HG02588 (cell line): ENCODE results near the gene FXYD5.

Experiments
- ATAC-seq: cut with Tn5 transposase; IDR thresholded peaks from one replicate; pipeline ENCODE4 v1.9.1; 2021; ENCODE audit warnings: mild to moderate bottlenecking, moderate library complexity; ENCODE audit not compliant: unreplicated experiment

FXYD5 gene

GRCh38 chr19:35154525-35155406 is at the start of gene FXYD5:
Gene FXYD5, plus strand, starts transcription at chr19:35154735. Its CDS starts 816 bp downstream, at chr19:35155551.
- ATAC-seq: peak; percentile 44

GRCh38 chr19:35105047-35105410 is 49.5 kb upstream of the FXYD5 start:
- ATAC-seq: no peak

- no peak for ATAC-seq
These were observed 48.9 kb upstream of the FXYD5 start for GRCh38 chr19:35105411-35106290.

- ATAC-seq: no peak
These were observed 48.3 kb upstream of the FXYD5 start for GRCh38 chr19:35106291-35106583.

GRCh38 chr19:35106898-35107541 is 47.5 kb upstream of the FXYD5 start:
- no peak for ATAC-seq

GRCh38 chr19:35107545-35107944 is 47.0 kb upstream of the FXYD5 start:
- no peak for ATAC-seq

GRCh38 chr19:35108730-35109129 is 45.8 kb upstream of the FXYD5 start:
- no peak for ATAC-seq

- ATAC-seq: no peak
These were observed 45.0 kb upstream of the FXYD5 start for GRCh38 chr19:35109395-35110112.

GRCh38 chr19:35110974-35111373 is 43.6 kb upstream of the FXYD5 start:
- ATAC-seq: no peak

GRCh38 chr19:35112995-35113688 is 41.4 kb upstream of the FXYD5 start:
- no peak for ATAC-seq

GRCh38 chr19:35114353-35115176 is 40.0 kb upstream of the FXYD5 start:
- ATAC-seq: no peak

- ATAC-seq: no peak
These were observed 39.2 kb upstream of the FXYD5 start, which contains the start of gene FXYD3 for GRCh38 chr19:35115177-35115951. Gene FXYD3, plus strand, starts transcription at chr19:35115823. Its CDS starts 3,554 bp downstream, at chr19:35119377.

GRCh38 chr19:35116072-35116801 is 38.3 kb upstream of the FXYD5 start:
- ATAC-seq: no peak

- no peak for ATAC-seq
These were observed 37.4 kb upstream of the FXYD5 start for GRCh38 chr19:35117116-35117515.

GRCh38 chr19:35117799-35118198 is 36.7 kb upstream of the FXYD5 start:
- no peak for ATAC-seq

GRCh38 chr19:35118268-35119020 is 36.1 kb upstream of the FXYD5 start:
- ATAC-seq: no peak

GRCh38 chr19:35119091-35119490 is 35.4 kb upstream of the FXYD5 start:
- ATAC-seq: no peak
